Posterior vena cava (tissue), 2 donors: ENCODE results near the gene RCOR3. TPM values are rescaled to one million over a fixed set of nuclear protein-coding genes. Genes with fewer than 3 reads are reported as not detected.
"Not testable (repeated sequence)": the region's sequence is repeated elsewhere in the genome, so short reads cannot be mapped to it uniquely, and the experiment has no call there.

Experiments
- DNase-seq: peaks from one replicate; pipeline ENCODE4 v3.0.0-alpha.2; 2020; ENCODE audit warnings: low spot score
- intact Hi-C, 2 donors: fragments of 100-400 bp; cut with DNase I; formaldehyde crosslinking; loops; one replicate each; pipeline versions ENCODE4 v1.14.1 to v1.14.2; 2022 to 2023
- long read RNA-seq, 2 donors: library from polyadenylated mRNA; unstranded; transcript quantifications; one replicate each; pipeline ENCODE4 v2.0.0, GENCODE V29; 2020 to 2021
- total RNA-seq, 2 donors: library from RNA; stranded (reverse); fragmentation: NEBNext Ultra II Directional; extraction: Animal tissue kit (Norgen Biotek cat#: 25700); gene quantifications; one replicate each; pipeline ENCODE4 v1.2.1, GENCODE V29; 2021
- donor health status: DM: yes; HTN: yes; CAD: no.
- donor health status: DM: yes; HTN: yes; CAD: no.

RCOR3 gene
- 10 to 100 TPM; 39.1 to 39.5 TPM for total RNA-seq
- long read RNA-seq, donor 1, partial matches to known transcripts: 2 of 8 reads
- long read RNA-seq, donor 1, other reads (novel, unspliced or antisense): 3 of 8 reads
- long read RNA-seq, donor 2, transcript RCOR3-204 (11 exons, 1,827 nt): major isoform, 8 of 20 reads
- long read RNA-seq, donor 2, partial matches to known transcripts: 1 of 20 reads
- long read RNA-seq, donor 2, other reads (novel, unspliced or antisense): 9 of 20 reads

GRCh38 chr1:211258756-211259637 lies at the start of gene RCOR3:
Gene RCOR3 (plus strand): TSS chr1:211259366. CDS start chr1:211259561, 195 bp downstream.
- DNase-seq: peak; percentile 98
- intact Hi-C loops: no loop called here

GRCh38 chr1:211210052-211210451 lies 49.1 kb upstream of the RCOR3 start:
- intact Hi-C loops: no loop called here
- DNase-seq: no peak

GRCh38 chr1:211210965-211211364 lies 48.2 kb upstream of the RCOR3 start:
- DNase-seq: no peak
- intact Hi-C loops: no loop called here

- no peak for DNase-seq
- intact Hi-C loops: no loop called here
These were observed 45.5 kb upstream of the RCOR3 start for GRCh38 chr1:211213702-211214101.

- no peak for DNase-seq
These were observed 43.6 kb upstream of the RCOR3 start for GRCh38 chr1:211215577-211215976.

GRCh38 chr1:211217392-211217791 lies 41.8 kb upstream of the RCOR3 start:
- no peak for DNase-seq
- intact Hi-C loops: no loop called here

More at GRCh38 chr1:211215577-211215976, 43.6 kb upstream of the RCOR3 start:
- intact Hi-C loops: no loop called here

GRCh38 chr1:211222469-211223234 lies 36.5 kb upstream of the RCOR3 start:
- intact Hi-C loops: not testable (repeated sequence)

GRCh38 chr1:211228573-211229364 lies 30.4 kb upstream of the RCOR3 start:
- DNase-seq, intact Hi-C loops: not testable (repeated sequence)

More at GRCh38 chr1:211222469-211223234, 36.5 kb upstream of the RCOR3 start:
- not testable (repeated sequence) for DNase-seq

- DNase-seq: no peak
- intact Hi-C loops: no loop called here
These were observed 29.8 kb upstream of the RCOR3 start for GRCh38 chr1:211229365-211229759.

- intact Hi-C loops: no loop called here
- no peak for DNase-seq
These were observed 27.3 kb upstream of the RCOR3 start for GRCh38 chr1:211231873-211232272.

- intact Hi-C loops: no loop called here
- no peak for DNase-seq
These were observed 22.4 kb upstream of the RCOR3 start for GRCh38 chr1:211236633-211237320.

GRCh38 chr1:211237579-211237978 lies 21.6 kb upstream of the RCOR3 start:
- DNase-seq: no peak
- intact Hi-C loops: no loop called here

- intact Hi-C loops, DNase-seq: not testable (repeated sequence)
These were observed 18.6 kb upstream of the RCOR3 start for GRCh38 chr1:211240567-211240966.

- DNase-seq: no peak
- intact Hi-C loops: no loop called here
These were observed 18.1 kb upstream of the RCOR3 start for GRCh38 chr1:211241071-211241470.

GRCh38 chr1:211243639-211244038 lies 15.5 kb upstream of the RCOR3 start:
- intact Hi-C loops, DNase-seq: not testable (repeated sequence)

GRCh38 chr1:211246583-211246982 lies 12.6 kb upstream of the RCOR3 start:
- intact Hi-C loops, DNase-seq: not testable (repeated sequence)

- no peak for DNase-seq
- intact Hi-C loops: no loop called here
These were observed 11.2 kb upstream of the RCOR3 start for GRCh38 chr1:211247921-211248320.

- DNase-seq, intact Hi-C loops: not testable (repeated sequence)
These were observed 9.6 kb upstream of the RCOR3 start for GRCh38 chr1:211249611-211250010.
